Gastrocnemius medialis (tissue), 4 donors: ENCODE measurements around the gene NCBP1.

ENCODE experiments used
- CTCF ChIP-seq, 5 experiments: fragments of 450-650 bp in 3 of 5; fragments of 200-600 bp in 2 of 5; sonication (generic) in 2 of 5; IDR thresholded peaks in 4 of 5; conservative IDR thresholded peaks in 1 of 5; 1 replicate in 4 of 5; 2 replicates in 1 of 5; pipeline ENCODE4 v1.5.1; 2016 to 2019; ENCODE audit warnings: antibody characterized with exemption in 5 of 5, mild to moderate bottlenecking in 3 of 5, moderate library complexity in 3 of 5
- POLR2A ChIP-seq, 2 donors: fragments of 450-650 bp; IDR thresholded peaks; one replicate each; pipeline ENCODE4 v1.6.1; 2017; ENCODE audit warnings: antibody characterized with exemption in 2 of 2, mild to moderate bottlenecking in 2 of 2, moderate library complexity in 2 of 2

GRCh38 chr9:97666907-97667686 is 33.5 kb downstream of the NCBP1 start:
- TF ChIP-seq CTCF (IDR thresholded peaks at IDR 0.05 in 4 of 5, conservative IDR thresholded peaks at IDR 0.05 in 1 of 5) (no peak), POLR2A (IDR thresholded peaks at IDR 0.05) (no peak)
